H1 (cell line): Measurements from ENCODE around the gene SLC9A7. TPM values are rescaled to one million over a fixed set of nuclear protein-coding genes. Genes with fewer than 3 reads are reported as not detected.

Source experiments
- CTCF ChIP-seq, 3 experiments: IDR thresholded peaks; 1 replicate in 2 of 3; 2 replicates in 1 of 3; pipeline versions ENCODE4 v1.5.1 to v1.6.1; 2011; ENCODE audit warnings: low read length in 3 of 3, mild to moderate bottlenecking in 3 of 3, inconsistent platforms in 2 of 3, low read depth in 1 of 3, moderate library complexity in 1 of 3; ENCODE audit not compliant: insufficient read depth in 1 of 3; ENCODE audit errors: control extremely low read depth in 1 of 3
- polyA plus RNA-seq, 7 experiments: library from polyadenylated mRNA; depleted of rRNA in 3 of 7; stranded (reverse) in 5 of 7; unstranded in 2 of 7; fragments of >200 nt in 5 of 7; fragments of 200-250 nt in 2 of 7; gene quantifications; 1 replicate in 5 of 7; 2 replicates in 1 of 7; 4 replicates in 1 of 7; pipeline versions ENCODE4 v1.2.1 to v1.2.3, GENCODE V29; 2011 to 2013; ENCODE audit warnings: missing spikeins in 2 of 7, mixed read lengths in 2 of 7
- total RNA-seq: library from RNA; stranded (reverse); fragmentation: NEBNext Ultra II Directional; extraction: Animal tissue kit (Norgen Biotek cat#: 25700); gene quantifications from 2 replicates; pipeline ENCODE4 v1.2.1, GENCODE V29; 2021

SLC9A7 gene
- total and polyA plus RNA-seq, 2 of the 8 experiments (the other 6 are each of a cell fraction or from before 2014, with no cell fraction given) = 6.7 to 17.2 TPM

GRCh38 chrX:46630141-46630540 is 128.8 kb downstream of the SLC9A7 start (continued):
- no peak for TF ChIP-seq CTCF (IDR thresholded peaks at IDR 0.05; ENCODE audit: control extremely low read depth in 1 of 3, insufficient read depth in 1 of 3, low read depth in 1 of 3, low read length in 3 of 3)
